ENCODE measurements around the gene SDHB.

SDHB gene

GRCh38 chr1:17023102-17023501, 30.7 kb downstream of the SDHB start:
- TF ChIP-seq CTCF (conservative IDR thresholded peaks at IDR 0.05): no peak
- H3K27ac ChIP-seq: no peak overlapping the region

- no peak for TF ChIP-seq CTCF (conservative IDR thresholded peaks at IDR 0.05)
- H3K27ac ChIP-seq: no peak overlapping the region
These were observed 31.9 kb downstream of the SDHB start for GRCh38 chr1:17021896-17022295.

GRCh38 chr1:17020502-17020901, 33.3 kb downstream of the SDHB start:
- no peak for TF ChIP-seq CTCF (conservative IDR thresholded peaks at IDR 0.05)
- H3K27ac ChIP-seq: no peak overlapping the region

GRCh38 chr1:17018849-17019248, 35.0 kb downstream of the SDHB start:
- H3K27ac ChIP-seq: no peak overlapping the region
- no peak for TF ChIP-seq CTCF (conservative IDR thresholded peaks at IDR 0.05)

GRCh38 chr1:17017435-17017834, 36.4 kb downstream of the SDHB start:
- no peak overlapping the region for H3K27ac ChIP-seq
- TF ChIP-seq CTCF (conservative IDR thresholded peaks at IDR 0.05): no peak

GRCh38 chr1:17016317-17016661, 37.5 kb downstream of the SDHB start:
- no peak for TF ChIP-seq CTCF (conservative IDR thresholded peaks at IDR 0.05)
- H3K27ac ChIP-seq: no peak overlapping the region

- no peak for TF ChIP-seq CTCF (conservative IDR thresholded peaks at IDR 0.05)
- no peak overlapping the region for H3K27ac ChIP-seq
These were observed 38.9 kb downstream of the SDHB start for GRCh38 chr1:17014671-17015567.
